GM21360 (cell line): ENCODE measurements around the gene MEIS3.
"Not testable (repeated sequence)": the region's sequence is repeated elsewhere in the genome, so short reads cannot be mapped to it uniquely, and the experiment has no call there.

Experiments
- ATAC-seq: cut with Tn5 transposase; IDR thresholded peaks from one replicate; pipeline ENCODE4 v1.9.1; 2021; ENCODE audit warnings: mild to moderate bottlenecking, moderate library complexity; ENCODE audit not compliant: unreplicated experiment

The MEIS3 gene

DNA sequence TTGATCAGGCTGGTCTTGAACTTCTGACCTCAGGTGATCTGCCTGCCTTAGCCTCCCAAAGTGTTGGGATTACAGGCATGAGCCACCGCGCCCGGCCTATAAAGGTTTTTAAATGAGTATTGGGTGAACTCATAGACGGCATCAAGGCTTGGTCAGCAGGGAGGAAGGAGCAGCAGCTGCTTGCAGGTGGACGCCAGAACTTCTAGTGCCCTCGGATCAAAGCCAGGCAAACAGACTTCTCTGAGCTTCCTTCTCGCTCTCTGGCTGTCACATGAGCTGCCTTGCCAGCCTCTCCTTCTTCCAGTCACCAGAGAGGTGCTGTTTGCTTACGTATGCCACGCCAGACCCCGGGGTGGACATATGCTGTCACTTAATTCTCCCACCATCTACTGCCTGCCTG is 53.9 kb downstream of the MEIS3 start:
- not testable (repeated sequence) for ATAC-seq

DNA sequence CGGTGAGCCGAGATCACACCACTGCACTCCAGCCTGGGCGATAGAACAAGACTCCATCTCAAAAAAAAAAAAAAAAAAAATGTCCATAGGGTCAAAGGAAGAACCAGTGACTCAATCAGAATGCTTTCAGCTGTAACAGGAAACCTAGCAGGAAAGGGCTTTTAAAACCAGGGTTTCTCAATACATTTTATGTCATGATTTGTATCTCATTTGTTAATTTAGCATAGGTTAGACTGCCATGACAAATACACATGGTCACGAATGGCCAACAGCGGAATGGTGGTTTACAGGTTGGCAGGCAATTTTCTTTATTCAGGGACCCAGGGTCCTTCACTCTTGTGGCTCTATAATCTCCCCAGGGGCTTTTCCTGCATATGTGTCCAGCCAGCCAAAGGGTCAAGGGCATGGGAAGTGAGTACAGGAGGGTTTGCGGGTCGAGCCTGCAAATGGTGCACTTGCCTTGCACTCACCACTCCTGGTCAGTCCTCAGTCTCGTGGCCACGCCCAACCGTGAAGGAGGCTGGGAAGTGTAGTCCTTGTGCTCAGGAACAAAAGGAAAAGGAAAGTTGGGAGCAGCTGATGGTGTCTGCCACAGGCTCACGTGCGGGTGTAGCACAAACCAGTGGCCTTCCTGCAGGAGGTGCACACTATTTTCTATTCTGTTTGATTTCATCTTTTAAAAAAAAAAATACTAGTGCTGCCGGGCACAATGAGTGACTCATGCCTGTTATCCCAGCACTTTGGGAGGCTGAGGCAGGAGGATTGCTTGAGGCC is 55.4 kb downstream of the MEIS3 start:
- ATAC-seq = no peak

- ATAC-seq = no peak
Observed at GRCh38 chr19:47362321-47362720, 57.0 kb downstream of the MEIS3 start.

- no peak for ATAC-seq
Observed at GRCh38 chr19:47358936-47359335, 60.4 kb downstream of the MEIS3 start.

DNA sequence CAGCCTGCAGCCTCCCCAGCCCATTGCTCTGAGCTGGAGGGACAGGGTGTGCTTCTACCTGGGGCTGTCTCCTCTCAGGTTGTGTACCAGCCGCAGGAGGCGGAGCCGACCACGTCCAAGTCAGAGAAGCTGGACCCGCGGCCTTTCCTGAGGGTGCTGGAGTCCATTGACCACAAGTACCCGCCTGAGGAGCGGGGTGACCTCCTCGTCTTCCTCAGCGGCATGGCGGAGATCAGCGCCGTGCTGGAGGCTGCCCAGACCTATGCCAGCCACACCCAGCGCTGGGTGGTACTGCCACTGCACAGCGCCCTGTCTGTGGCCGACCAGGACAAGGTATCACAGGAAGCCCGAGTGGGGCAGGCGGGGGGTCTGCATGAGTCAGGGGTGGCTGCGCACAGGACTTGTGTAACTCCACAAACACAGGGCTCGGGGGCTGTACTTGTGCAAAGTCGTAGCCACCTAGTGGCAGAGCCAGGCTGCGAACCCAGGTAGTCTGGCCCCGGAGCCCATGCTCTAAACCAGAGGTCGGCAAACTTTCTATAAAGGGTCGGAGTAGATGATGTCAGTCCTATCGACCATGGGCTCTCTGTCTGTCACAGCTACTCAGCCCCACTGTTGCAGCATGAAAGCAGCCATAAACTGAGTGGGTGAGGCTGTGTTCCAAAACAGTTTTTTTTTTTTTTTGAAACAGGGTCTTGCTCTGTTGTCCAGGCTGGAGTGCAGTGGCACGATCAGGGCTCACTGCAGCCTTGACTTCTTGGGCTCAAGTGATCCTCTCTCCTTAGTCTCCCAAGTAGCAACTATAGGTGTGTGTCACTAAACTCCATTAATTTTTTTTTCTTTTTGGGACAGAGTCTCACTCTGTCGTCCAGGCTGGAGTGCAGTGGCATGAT is 61.3 kb downstream of the MEIS3 start:
- no peak for ATAC-seq

DNA sequence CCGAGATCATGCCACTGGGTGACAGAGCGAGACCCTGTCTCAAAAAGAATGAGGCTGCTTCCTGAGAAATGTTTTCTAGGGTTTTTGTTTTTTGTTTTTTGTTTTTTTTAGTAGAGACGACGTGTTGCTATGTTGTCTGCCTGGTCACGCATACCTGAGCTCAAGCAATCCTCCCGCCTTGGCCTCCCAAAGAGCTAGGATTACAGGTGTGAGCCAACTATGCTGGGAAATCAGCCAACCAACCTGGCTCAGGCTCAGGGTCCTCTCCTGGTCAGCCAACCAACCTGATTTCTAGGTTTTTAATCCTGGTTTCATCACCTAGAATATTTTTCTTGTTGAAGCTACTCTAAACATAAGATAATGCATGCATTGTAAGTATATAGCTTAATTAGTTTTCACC is 62.4 kb downstream of the MEIS3 start:
- no peak for ATAC-seq

DNA sequence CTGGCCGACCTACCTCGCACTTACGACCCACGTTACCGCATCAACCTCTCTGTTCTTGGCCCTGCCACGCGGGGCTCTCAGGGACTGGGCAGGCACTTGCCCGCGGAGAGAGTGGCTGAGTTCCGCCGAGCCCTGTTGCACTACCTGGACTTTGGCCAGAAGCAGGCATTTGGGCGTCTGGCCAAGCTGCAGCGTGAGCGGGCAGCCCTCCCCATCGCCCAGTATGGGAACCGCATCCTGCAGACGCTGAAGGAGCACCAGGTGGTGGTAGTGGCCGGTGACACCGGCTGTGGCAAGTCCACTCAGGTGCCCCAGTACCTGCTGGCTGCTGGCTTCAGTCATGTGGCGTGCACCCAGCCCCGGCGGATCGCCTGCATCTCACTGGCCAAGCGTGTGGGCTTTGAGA is 66.0 kb downstream of the MEIS3 start:
- no peak for ATAC-seq
